GM12891 (cell line): ENCODE measurements around the gene LIPC.

Experiments
- POLR2A ChIP-seq: IDR thresholded peaks from 2 replicates; pipeline ENCODE4 v1.6.1; 2011; ENCODE audit warnings: low read depth, low read length, control low read depth
- POLR2AphosphoS5 ChIP-seq: IDR thresholded peaks from 2 replicates; pipeline ENCODE4 v1.6.1; 2011; ENCODE audit warnings: low read depth, low read length, control low read depth
- SPI1 ChIP-seq: IDR thresholded peaks from 2 replicates; pipeline ENCODE4 v1.6.1; 2011; ENCODE audit warnings: low read depth, low read length, control low read depth
- TAF1 ChIP-seq: IDR thresholded peaks from 2 replicates; pipeline ENCODE4 v1.6.1; 2011; ENCODE audit warnings: low read depth, low read length, control low read depth

- TF ChIP-seq POLR2A (no peak), TAF1 (no peak), POLR2AphosphoS5 (no peak), SPI1 (no peak)
Measured at GRCh38 chr15:58558777-58559176, 127.0 kb downstream of the LIPC start.
